HG03565 (cell line): Measurements from ENCODE around the gene KRTAP10-8.
"Not testable (repeated sequence)": the region's sequence is repeated elsewhere in the genome, so short reads cannot be mapped to it uniquely, and the experiment has no call there.

Experiments used
- ATAC-seq: cut with Tn5 transposase; IDR thresholded peaks from one replicate; pipeline ENCODE4 v1.9.1; 2021; ENCODE audit warnings: mild to moderate bottlenecking, moderate library complexity; ENCODE audit not compliant: unreplicated experiment

KRTAP10-8 gene

DNA sequence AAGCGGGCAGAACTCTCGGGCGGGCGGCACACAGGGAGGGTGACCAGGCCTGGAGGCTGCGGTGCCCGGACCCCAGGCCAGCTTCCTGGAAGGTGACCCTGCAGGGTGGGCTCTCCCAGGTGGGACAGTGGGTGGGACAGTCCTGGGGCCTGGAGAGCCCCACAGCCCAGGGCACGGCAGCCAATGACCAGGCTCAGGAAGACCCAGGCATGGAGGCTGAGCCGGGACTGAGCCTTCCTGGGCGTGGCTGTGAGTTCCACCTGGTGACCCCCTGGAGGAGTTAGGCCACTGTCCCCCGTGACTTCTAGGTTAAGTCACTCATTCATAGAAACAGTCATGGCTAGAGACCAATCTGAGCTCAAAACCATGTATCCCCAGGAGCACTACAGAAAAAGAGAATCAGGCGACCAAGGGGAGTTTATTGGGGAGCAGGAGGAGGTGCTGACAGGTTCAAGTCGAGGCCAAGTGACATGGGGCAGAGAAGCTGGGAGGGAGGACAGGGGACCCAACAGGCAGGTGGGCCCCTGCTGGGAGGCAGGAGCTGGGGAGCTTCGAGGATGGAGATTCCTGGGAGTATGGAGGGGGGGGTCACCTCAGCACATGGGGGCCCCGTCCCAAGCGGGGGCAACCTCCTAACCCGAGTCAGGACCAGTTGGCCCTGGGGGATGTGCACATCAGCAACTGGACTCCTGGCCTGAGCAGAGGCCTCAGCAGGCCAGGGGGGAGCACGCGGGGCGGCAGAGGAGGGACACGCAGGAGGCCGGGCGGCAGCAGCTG is 32.6 kb upstream of the KRTAP10-8 start:
- ATAC-seq: no peak

DNA sequence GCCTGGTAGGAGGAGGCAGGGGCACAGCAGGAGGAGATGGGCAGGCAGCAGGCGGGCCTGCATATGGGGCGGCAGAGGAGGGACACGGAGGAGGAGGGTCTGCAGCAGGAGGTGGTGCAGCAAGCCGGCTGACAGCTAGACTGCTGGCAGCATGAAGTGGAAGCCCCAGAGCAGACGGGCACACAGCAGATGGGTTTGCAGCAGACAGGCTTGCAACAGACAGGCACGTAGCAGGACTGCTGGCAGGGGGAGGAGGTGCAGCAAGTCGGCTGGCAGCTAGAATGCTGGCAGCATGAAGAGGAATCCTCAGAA is 32.1 kb upstream of the KRTAP10-8 start:
- no peak for ATAC-seq

DNA sequence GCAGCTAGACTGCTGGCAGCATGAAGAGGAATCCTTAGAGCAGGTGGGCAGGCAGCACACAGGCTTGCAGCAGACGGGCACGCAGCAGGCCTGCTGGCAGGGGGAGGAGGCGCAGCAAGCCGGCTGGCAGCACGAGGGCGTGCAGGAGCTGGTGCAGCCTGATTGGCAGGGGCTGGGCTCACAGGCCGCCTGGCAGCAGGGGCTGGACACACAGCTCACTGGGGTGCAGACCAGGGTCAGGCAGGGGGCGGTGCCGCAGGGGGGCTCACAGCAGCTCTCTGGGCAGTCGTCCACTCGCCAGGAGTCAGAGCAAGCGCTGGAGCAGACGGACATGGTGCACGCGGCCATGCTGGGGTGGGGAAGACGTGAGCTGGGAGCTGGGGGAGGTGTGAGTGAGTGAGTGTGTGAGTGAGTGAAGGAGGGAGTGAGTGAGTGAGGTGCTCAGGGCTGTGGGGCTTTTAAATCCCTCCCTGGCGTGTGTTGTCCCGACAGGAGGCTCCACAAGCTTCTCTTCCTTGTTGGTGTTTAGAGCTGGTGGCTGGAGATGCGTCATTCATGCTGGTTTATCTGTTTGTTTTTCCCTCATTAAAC is 31.6 kb upstream of the KRTAP10-8 start, which contains the start of gene KRTAP10-5:
KRTAP10-5 (minus strand) TSS at position 374 of the 591 bp plus-strand sequence; CDS start at position 348, 26 bp downstream.
- ATAC-seq: not testable (repeated sequence)

DNA sequence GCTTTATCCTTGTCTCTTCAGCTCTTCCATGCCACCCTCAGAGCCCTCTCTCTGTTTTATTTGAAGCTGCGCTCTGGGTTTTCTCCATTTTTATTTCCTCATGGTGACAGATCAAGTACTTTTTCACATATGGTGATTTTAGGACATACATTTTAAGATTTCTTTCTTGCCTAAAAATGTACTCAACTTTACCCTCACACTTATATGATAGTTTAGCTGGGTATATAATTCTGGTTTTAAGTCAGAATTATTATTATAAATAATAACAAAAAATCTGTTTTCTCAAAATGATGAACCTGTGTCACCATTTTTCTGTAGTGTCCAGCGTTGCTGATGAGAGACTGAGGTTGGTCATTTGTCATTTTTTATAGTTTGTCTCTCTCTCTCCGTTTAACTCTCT is 30.7 kb upstream of the KRTAP10-8 start:
- ATAC-seq: no peak

DNA sequence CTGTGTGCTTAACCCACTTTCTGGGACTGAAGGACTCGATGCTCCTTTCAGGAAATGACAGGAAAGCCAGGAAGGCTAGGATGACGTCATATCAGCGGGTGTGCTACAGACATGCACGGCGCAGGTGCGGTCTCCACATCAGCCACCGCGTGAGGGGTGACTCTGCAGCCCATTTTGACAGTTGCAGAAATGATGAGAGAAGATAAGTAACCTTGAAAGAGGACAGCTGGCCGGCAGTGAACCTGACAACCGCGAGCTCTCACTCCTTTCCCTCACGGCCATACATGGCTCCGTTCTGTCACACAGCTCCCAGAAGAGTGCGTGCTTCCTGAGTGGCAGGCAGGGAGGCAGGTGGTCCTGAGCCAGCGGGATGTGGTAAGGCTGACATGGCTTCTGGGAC is 29.8 kb upstream of the KRTAP10-8 start:
- ATAC-seq: no peak

DNA sequence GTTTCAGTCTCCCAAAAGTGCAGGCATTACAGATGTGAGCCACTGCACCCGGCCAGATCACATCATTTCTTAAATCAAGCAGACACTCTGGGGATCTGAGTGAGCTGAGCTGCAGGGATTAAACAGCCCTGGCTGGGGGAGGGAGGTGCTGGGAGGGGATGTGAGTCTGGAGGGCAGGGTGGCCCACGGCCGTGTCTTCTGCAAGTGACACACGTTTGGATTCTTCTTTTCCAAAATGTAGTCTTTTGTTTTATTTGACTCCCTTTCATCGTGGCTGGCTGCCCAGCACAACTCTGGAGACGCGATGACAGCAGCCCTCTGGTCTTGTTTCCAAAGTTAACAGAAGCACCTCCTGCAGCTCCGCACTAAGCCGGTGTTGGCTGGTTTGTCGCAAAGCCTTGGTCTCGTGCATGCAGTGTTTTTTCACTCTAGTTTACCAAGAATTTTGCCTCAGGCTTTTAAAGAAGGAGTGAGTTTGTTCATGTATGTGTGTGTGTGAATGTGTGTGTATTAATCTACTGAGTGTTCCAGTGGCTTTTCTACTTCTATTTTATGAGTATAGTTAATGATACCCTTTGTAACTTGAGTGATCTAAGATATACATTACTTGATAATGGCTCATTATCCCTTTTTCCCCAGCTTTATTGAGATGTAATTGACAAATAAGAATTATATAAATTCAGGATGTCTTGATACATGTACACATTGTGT is 28.6 kb upstream of the KRTAP10-8 start:
- ATAC-seq: no peak

DNA sequence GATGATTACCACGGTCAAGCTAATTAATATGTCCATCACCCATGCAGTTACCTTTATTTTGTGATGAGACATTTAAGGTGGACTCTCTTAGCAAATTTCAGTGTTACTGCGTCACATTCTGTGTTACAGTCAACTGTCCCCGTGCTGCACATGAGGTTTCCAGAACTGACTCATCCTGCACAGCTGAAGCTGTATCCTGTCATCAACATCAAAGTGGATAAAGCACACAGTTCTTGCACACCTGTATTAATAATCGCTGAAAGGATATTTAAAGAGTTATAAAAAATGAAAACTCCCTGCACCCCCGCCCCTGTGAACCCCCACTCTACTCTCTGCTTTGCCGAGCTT is 28.1 kb upstream of the KRTAP10-8 start:
- no peak for ATAC-seq

DNA sequence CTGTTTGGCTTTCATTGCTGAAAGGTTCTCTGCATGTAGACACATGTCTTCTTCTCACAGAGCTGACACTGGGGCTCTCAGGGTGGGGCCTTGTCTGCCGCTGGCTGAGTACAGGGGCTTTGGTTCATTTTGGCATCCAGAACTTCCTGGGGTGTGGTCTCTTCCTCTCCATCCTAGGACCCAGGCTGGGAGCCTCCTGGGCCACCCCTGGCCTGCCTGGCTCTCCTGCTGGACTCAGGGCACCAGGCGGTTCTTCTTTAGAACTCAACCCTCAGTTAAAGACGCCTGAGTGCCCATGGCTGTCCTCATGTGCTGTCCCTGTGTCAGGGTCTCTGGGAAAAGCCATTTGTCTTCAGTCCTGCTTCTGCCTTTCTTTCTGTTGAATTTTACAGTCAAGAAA is 26.0 kb upstream of the KRTAP10-8 start:
- no peak for ATAC-seq

DNA sequence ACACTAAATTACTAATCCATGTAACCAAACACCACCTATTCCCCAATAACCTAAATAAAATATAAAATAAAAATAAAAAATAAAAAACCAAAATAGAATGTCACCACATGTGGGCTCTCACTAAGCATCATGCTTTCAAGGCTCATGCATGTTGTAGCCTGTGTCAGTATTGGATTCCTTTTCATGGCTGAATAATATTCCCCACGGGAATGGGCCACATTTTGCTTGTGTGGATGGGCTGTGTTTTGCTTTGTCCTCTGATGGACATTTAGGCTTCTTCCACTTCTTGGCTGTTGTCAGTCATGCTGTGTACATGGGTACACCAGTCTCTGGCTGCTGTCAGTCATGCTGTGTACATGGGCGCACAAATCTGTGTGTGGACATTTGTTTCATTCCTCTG is 22.8 kb upstream of the KRTAP10-8 start:
- no peak for ATAC-seq

DNA sequence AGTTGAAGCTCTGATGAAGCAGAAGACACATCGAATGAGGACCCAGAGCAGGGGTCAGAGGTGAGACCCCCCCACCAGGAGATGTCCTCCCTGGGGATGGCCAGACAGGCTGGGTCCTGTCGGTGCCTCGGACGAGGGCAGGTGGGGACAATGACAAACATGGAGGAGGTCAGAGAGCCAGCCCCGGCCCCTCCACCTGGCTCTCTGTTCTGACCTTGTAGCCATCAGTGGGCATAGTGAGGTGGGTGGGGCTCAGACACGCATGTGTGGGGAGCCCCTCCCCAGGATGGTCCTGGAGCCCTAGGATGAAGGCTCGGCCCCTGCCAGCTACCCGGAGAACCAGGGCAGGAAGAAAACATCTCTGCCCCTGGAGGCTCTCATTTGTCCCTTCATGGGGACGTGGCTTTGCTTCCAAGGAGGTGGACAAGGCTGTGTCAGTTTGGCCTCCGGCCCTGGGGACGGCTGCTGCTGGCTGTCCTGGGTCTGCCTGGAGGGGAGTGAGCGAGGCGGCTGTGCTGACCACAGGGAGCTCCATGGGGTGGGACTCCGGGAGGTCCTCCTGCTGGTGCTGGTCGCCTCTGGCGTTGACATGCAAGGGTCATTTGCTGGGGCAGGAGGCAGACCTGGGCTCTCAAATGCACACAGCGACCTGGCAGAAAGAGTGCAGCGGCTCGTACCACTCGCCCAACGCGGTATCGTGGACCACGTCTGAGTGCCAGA is 22.1 kb upstream of the KRTAP10-8 start:
- ATAC-seq: no peak

DNA sequence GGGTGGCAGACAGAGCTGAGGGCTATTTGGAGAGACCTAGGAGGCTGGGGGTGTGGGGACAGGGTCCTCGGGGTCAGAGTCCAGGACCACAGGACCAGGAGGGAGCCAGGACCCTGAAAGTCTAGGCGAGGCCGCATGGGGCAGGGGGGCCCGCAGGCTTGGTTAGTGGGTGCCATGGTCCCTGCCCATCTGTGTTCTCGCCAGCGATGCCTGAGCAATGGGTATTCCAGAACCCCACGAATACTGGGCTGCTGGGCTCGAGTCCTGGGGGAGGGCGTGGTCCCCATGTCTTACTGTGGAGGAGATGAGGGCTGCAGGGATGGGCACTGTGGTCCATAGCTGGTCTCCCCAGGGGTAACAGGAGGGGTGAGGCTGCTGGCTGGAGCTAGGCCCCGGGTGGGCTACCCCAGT is 21.6 kb upstream of the KRTAP10-8 start:
- ATAC-seq: no peak

DNA sequence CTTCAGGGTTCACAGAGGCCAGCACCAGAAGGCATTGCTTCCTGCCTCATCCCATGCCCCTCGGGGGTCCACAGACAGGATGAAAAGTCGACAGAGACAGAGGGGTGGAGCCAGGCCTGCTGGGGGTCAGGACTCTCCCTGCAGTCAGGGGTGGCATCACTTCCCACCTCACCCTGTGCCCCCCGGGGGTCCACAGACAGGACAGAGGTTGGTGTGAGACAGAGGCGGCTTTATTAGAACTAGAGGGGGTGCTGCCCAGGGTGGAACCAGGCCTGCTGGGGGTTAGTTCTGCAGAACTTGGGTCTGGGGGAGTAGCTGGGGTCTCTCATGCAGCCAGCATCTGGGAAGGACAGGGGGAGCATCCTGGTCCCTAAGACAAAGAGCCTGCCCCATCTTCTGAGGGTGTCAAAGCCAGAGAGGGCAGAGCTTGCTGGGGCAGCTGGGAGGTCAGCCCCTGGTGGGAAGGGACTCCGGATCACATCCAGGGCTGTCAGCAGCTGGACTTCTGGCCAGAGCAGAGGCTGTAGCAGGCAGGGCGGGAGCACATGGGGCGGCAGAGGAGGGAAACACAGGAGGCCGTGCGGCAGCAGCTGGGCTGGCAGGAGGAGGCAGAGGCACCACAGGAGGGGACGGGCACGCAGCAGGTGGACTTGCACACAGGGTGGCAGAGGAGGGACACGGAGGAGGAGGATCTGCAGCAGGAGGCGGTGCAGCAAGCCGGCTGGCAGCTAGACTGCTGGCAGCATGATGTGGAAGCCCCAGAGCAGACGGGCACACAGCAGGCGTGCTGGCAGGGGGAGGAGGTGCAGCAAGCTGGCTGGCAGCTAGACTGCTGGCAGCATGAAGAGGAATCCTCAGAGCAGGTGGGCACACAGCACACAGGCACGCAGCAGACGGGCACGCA is 20.7 kb upstream of the KRTAP10-8 start:
- ATAC-seq: not testable (repeated sequence)

DNA sequence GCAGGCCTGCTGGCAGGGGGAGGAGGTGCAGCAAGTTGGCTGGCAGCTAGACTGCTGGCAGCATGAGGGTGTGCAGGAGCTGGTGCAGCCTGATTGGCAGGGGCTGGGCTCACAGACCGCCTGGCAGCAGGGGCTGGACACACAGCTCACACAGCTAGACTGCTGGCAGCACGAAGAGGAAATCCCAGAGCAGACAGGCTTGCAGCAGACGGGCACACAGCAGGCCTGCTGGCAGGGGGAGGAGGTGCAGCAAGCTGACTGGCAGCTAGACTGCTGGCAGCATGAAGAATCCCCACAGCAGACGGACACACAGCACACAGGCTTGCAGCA is 20.1 kb upstream of the KRTAP10-8 start:
- ATAC-seq: not testable (repeated sequence)

DNA sequence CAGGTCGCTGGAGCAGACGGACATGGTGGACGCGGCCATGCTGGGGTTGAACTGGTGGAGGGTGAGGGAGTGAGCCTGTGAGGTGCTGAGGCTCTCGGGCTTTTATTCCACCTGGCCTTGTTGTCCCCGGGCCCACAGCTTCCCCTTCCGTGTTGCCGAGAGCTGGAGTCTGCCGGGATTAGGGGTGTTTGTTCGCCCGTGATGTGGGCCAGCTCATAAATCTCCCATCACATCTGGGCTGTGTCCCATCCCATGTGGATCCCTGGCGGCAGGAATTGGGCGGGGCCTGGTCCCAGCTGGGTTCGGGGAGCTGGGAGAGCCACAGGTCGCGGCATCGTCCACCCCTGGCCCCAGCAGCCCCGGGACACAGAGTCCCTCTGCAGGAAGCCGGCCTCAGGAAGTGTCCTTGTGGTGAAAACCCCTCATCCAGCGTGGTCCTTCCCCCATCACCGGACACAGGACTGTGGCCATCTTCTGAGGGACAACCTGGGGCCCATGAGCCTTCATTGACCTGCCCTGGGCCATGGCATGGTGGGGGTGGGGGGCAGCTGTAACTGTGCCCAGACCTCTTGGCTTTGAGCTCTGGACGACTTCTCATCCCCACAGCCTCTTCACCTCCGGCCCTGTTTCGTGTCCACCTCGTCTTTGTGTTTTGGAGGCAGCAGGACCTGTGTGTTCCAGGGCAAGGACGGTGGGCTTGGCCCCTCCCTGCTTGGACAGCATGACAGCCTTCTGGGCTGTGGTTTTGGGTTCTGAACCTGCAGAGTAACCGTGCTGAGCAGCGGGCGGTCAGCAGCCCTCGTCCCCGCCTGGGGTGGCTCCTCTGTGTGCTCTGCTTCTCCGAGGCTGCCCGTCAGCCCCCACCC is 19.2 kb upstream of the KRTAP10-8 start, which contains the start of gene KRTAP10-6:
KRTAP10-6 (minus strand) TSS at position 60 of the 866 bp plus-strand sequence; CDS start at position 39, 21 bp downstream.
- no peak for ATAC-seq

DNA sequence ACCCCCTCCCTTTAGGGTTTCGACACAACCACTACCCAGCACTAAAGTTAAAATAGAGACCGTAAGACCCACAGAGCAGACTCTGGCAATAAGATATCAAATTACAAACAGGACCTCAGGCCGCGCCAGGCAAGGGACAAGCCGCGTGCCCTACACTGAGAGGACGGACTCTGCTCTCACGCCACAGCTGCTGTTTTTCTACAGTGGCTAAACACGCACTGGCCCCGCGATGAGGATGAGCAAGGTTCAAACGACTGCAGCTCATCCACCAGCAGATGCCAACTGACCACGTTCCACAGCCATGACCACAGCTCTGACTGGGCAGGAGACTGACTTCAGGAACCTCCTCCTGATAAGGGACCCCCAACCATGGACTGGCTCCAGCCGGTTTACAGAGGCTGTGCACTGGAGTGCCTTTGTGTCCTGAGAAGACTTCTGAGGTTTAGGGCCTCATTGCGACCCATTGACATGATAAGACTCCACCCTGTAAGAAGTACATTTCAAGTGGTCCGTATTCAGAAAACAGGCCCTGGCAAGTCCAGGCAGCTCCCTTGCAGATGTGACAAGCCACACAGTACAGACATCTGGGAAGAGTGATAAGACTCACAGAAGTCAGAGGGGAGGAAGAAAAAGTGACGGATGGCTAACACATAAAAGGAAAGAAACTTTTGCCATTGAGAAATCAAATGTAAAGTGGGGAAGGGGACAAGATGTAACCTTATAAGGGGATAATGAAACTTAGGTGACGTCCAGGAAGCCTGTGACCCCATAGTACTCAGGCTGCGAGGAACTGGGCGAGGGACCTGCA is 18.1 kb upstream of the KRTAP10-8 start:
- ATAC-seq: no peak

DNA sequence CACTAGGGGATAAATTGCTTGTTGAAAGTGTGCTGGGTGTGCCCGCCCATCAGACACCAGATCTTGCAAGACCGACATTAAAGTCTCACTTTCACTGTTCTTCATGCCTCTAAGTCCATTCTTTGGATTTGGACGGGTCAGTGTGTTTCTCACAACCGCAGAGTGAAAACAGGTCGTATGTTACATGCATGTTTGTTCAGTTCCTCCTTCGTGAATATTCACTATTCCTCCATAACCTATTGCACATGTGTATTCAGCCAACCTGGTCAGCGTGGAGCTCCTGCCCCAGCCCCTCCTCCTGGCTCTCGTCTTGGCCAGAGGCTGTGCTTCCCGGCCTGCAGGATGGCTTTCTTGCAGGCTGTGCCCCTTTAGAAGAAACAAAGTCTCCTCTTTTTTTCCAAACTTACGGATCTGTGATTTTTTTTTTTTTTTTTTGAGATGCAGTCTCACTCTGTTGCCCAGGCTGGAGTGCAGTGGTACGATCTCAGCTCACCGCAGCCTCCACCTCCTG is 17.4 kb upstream of the KRTAP10-8 start:
- no peak for ATAC-seq

DNA sequence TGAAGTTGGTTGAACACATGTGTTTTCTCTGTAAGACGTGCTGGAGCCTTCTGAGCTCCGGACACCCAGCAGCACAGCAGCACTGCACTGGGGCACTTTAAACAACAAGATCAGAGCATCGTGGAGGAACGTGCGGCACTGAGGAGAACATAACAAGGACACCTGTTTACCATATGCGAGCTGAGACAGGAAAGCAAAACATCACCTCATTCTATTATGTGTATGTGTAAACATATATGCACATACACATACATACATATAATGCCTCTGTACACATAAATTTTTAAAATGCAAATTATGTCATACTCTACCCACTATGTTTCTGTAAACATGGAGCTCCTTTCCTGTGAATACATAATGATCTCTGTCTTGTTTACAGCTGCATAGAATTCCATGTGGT is 16.4 kb upstream of the KRTAP10-8 start:
- ATAC-seq: no peak

DNA sequence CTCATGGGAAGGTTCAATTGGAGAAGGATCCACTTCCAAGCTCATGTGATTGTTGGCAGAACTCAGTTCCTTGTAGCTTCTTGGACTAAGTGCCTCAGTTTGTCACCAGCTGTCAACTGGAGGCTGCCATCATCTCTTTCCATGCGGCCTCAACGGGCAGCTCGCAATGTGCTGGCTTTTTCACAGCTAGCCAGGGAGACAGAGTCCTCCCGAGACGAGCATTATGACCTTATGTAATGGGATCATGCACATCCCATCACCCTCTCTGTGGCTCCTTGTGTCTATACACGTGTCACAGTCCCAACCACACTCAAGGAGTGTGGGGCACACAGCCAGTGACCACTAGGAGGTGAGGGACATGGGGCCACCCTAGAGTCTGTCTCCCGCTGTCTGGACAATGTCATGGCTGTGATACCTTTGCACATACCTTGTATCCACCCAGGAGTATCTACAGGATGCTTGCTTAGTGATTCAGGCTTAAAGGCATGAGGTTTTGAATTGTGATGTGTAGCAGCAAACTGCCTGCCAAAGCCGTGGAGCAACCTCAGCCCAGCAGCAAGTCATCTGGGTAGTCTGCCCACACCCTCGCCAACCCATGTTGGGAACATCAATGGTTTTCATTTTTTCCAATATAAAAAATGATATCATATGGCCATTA is 15.7 kb upstream of the KRTAP10-8 start:
- ATAC-seq: no peak
